ENCODE results near the gene TBC1D14. TPM values are rescaled to one million over a fixed set of nuclear protein-coding genes. Genes with fewer than 3 reads are reported as not detected.
"Not testable (repeated sequence)": the region's sequence is repeated elsewhere in the genome, so short reads cannot be mapped to it uniquely, and the experiment has no call there.

Gene TBC1D14
- total RNA-seq, 2 donors from 2014 or later = 46.7 to 49.9 TPM

GRCh38 chr4:7077371-7077770, 167.7 kb downstream of the TBC1D14 start:
- ATAC-seq (ENCODE audit: insufficient number of reproducible peaks, low FRiP score, low read depth) (no peak), DNase-seq (ENCODE audit: low spot score) (no peak)
- Histone ChIP-seq H3K27me3 (replicated peaks; ENCODE audit: insufficient read depth) (no peaks in the 10 kb centered on the region), H3K4me3 (no peak overlapping the region), H3K27ac (no peak overlapping the region), H3K36me3 (no peaks in the 10 kb centered on the region), H3K9me3 (peaks cover 3% of the 10 kb centered on the region), H3K4me1 (ENCODE audit: control insufficient read depth in 1 of 2, low read depth in 2 of 2) (no peaks in the 10 kb centered on the region)
- no peak for TF ChIP-seq CTCF (IDR thresholded peaks at IDR 0.05)

- Histone ChIP-seq H3K27ac (no peak overlapping the region), H3K4me3 (no peak overlapping the region), H3K36me3 (no peaks in the 10 kb centered on the region), H3K27me3 (replicated peaks; ENCODE audit: insufficient read depth) (no peaks in the 10 kb centered on the region), H3K4me1 (ENCODE audit: control insufficient read depth in 1 of 2, low read depth in 2 of 2) (no peaks in the 10 kb centered on the region), H3K9me3 (peaks cover 3% of the 10 kb centered on the region)
- no peak for TF ChIP-seq CTCF (IDR thresholded peaks at IDR 0.05)
- ATAC-seq (ENCODE audit: insufficient number of reproducible peaks, low FRiP score, low read depth) (no peak), DNase-seq (ENCODE audit: low spot score) (no peak)
Observed at GRCh38 chr4:7078025-7078424, 168.4 kb downstream of the TBC1D14 start.

- not testable (repeated sequence) for DNase-seq (ENCODE audit: low spot score); H3K4me3 ChIP-seq; H3K36me3 ChIP-seq; H3K27me3 ChIP-seq (replicated peaks; ENCODE audit: insufficient read depth); H3K4me1 ChIP-seq (ENCODE audit: control insufficient read depth in 1 of 2, low read depth in 2 of 2); H3K9me3 ChIP-seq; H3K27ac ChIP-seq; ATAC-seq (ENCODE audit: insufficient number of reproducible peaks, low FRiP score, low read depth)
Observed at GRCh38 chr4:7079483-7079882, 169.9 kb downstream of the TBC1D14 start.

- not testable (repeated sequence) for H3K36me3 ChIP-seq; H3K4me3 ChIP-seq; DNase-seq (ENCODE audit: low spot score); H3K9me3 ChIP-seq; H3K4me1 ChIP-seq (ENCODE audit: control insufficient read depth in 1 of 2, low read depth in 2 of 2); H3K27me3 ChIP-seq (replicated peaks; ENCODE audit: insufficient read depth); H3K27ac ChIP-seq; ATAC-seq (ENCODE audit: insufficient number of reproducible peaks, low FRiP score, low read depth)
Observed at GRCh38 chr4:7079909-7080308, 170.3 kb downstream of the TBC1D14 start.

Other genes with a start within 250 kb of the TBC1D14 start
- 1 to 10 TPM in 1 of 2 donors, not detected in 1; 1.2 TPM for gene S100P, start 215.9 kb upstream of the TBC1D14 start, total RNA-seq
- 10 to 100 TPM; 47.1 to 62.6 TPM for gene MRFAP1L1, start 200.0 kb upstream of the TBC1D14 start, total RNA-seq
- gene BLOC1S4, start 193.7 kb upstream of the TBC1D14 start, total RNA-seq = 10 to 100 TPM; 18.1 to 27.4 TPM
- 10 to 100 TPM; 56.9 to 80.8 TPM for gene KIAA0232, start 127.1 kb upstream of the TBC1D14 start, total RNA-seq
- gene TADA2B, start 133.5 kb downstream of the TBC1D14 start, total RNA-seq = 10 to 100 TPM; 21.5 to 24.2 TPM
- 10 to 100 TPM; 26.7 to 40.1 TPM for gene GRPEL1, start 158.2 kb downstream of the TBC1D14 start, total RNA-seq